Fibroblast of the aortic adventitia (primary cell): ENCODE measurements around the gene SPATC1L. TPM values are rescaled to one million over a fixed set of nuclear protein-coding genes. Genes with fewer than 3 reads are reported as not detected.
A peak's percentile ranks its signal among the peaks of the same experiment; 100 is the strongest.
"Not testable (repeated sequence)": the region's sequence is repeated elsewhere in the genome, so short reads cannot be mapped to it uniquely, and the experiment has no call there.

Source experiments
- DNase-seq: peaks from one replicate; pipeline ENCODE4 v3.0.0-alpha.2; 2010; ENCODE audit warnings: low read depth
- H3K4me3 ChIP-seq: 2 replicates; pipeline ENCODE4 v1.5.1; 2011; ENCODE audit warnings: low read depth, mild to moderate bottlenecking, control low read depth, low read length, moderate library complexity
- total RNA-seq: library from RNA; depleted of rRNA; stranded (reverse); fragments of >200 nt; gene quantifications from 2 replicates; pipeline ENCODE4 v1.2.3, GENCODE V29; 2012; ENCODE audit warnings: low replicate concordance
- TF ChIP-seq, protein P1 (sequence below): IDR thresholded peaks from 2 replicates; pipeline ENCODE4 v1.5.1; 2011; ENCODE audit warnings: mild to moderate bottlenecking, low read length, control low read depth, inconsistent platforms; ENCODE audit not compliant: insufficient read depth

SPATC1L gene
- total RNA-seq, 1 donor, result 9.4 TPM

DNA sequence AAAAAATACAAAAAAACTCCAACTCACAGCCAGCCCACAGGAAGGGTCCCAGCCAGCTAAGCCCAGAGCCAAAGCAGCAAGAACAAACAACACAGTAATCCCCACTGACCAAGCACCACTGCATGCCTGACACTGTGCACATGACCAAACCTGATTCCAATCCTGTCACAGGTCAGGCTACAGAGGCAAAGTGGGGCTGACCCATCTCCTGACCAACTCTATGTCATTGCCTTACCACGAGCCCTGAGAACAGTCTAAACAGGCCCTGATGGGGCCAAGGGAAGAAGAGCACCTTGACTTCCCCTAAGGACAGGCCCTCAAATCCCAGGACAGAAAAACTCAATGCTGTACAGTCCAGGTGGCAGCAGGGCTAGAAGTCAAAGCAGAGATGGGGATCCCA, 41.9 kb upstream of the SPATC1L start:
- TF ChIP-seq, protein P1, sequence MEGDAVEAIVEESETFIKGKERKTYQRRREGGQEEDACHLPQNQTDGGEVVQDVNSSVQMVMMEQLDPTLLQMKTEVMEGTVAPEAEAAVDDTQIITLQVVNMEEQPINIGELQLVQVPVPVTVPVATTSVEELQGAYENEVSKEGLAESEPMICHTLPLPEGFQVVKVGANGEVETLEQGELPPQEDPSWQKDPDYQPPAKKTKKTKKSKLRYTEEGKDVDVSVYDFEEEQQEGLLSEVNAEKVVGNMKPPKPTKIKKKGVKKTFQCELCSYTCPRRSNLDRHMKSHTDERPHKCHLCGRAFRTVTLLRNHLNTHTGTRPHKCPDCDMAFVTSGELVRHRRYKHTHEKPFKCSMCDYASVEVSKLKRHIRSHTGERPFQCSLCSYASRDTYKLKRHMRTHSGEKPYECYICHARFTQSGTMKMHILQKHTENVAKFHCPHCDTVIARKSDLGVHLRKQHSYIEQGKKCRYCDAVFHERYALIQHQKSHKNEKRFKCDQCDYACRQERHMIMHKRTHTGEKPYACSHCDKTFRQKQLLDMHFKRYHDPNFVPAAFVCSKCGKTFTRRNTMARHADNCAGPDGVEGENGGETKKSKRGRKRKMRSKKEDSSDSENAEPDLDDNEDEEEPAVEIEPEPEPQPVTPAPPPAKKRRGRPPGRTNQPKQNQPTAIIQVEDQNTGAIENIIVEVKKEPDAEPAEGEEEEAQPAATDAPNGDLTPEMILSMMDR, result no peak
- peak overlapping the region; percentile 92 for H3K4me3 ChIP-seq
- DNase-seq, result peak; percentile 29

DNA sequence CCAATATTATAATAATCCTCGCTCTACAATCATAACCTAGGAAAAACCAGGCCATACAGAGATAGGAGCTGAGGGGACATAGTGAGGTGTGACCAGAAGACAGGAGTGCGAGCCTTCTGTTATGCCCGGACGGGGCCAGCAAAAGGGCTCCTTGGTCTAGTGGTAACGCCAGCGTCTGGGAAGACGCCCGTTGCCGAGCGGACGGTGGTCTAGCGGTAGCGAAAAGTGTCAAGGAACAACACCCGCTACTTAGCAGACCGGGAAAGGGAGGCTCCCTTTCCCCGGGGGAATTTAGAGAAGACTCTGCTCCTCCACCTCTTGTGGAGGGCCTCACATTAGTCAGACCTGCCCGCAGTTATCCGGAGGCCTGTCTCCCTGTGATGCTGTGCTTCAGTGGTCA, 39.4 kb upstream of the SPATC1L start:
- not testable (repeated sequence) for H3K4me3 ChIP-seq

DNA sequence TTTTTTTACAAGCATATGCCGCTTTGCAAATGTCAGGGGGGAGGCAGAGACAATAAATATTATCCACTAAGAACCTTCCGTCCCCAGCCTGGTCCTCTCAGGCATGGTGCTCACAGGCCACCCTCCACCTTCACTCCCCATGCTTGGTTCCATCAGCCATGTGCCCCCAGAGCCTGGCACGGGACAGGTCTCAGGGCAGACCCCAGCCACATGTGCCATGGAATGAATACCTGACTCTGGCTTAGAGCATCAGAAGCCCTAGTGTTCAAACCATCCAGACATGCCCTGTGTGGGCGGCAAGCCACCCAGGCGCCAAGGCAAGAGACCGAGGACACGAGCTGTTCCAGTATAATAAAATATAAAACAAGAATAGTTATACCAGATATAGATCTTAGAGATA, 39.0 kb upstream of the SPATC1L start:
- TF ChIP-seq, protein P1, result no peak
- no peak overlapping the region for H3K4me3 ChIP-seq

More for the DNA sequence above, 39.4 kb upstream of the SPATC1L start:
- not testable (repeated sequence) for DNase-seq

DNA sequence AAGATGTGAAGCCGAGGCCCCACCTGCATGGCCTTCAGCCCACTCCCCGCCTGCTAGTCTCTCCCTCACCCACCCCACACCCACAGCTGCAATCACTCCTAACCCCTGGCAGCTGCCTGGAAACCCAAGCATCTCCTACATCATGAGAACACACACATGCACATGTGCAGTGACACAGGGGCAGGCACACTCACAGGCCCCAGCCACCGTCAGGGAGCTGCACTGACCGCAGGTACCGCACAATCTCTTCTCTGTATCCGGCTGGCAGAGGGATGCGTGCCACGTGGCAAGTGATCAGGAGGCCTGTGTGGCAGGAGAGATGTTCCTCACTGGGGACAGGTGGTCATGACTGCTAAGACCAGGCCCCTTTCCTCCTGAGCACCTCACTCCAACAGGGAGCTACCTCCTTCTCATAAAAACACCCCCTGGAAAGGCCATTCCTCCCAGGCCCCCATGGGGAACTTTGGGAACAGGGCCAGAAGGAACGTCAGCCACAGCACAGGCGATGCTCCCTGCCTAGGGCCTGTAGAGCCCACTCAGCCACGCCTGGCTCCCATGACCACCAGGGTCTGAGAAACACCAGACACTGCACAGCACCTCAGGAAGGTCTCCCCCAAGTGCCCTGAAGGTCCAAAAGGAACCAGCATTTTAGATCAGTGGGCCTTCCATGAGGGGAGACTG, 38.3 kb upstream of the SPATC1L start:
- no peak overlapping the region for H3K4me3 ChIP-seq
- DNase-seq, result no peak
- TF ChIP-seq, protein P1, result no peak

More for the DNA sequence above, 39.0 kb upstream of the SPATC1L start:
- DNase-seq, result no peak

DNA sequence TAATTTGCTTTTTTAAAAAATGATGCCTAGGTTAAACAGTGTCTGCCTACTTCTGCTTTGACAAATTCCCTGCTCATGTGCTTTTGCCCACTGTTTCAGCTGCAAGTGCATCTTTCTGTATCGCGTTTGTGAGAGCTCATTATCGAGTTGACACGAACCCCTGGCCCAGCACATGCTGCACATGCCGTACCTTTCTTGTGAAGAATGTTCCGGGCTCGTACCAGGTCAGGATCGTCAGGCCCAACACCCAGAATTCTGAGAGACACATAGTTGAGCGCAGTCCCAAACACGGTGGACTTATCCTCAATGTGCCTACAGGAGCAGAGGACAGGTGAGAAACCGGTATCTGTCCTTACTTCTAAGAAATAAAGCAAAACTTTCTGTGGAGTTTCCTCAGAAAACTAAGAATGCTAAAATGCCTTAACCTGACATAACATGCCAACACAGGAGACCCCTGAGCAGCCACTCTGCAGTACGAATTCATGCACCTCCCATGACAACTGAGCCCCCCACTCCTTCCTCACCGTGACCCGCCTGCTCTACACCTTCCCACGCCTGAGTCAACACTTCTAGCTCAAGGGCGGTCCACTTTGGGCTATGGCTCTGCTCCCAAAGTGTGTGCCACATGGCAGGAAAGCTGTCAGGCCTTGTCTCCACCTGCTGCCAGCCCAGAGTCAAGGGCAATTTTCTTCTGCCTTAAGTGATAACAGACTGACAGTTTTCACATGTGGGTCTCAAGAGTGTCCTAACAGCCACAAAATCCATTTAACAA, 37.6 kb upstream of the SPATC1L start:
- H3K4me3 ChIP-seq, result no peak overlapping the region
- DNase-seq, result no peak
- TF ChIP-seq, protein P1, result no peak

DNA sequence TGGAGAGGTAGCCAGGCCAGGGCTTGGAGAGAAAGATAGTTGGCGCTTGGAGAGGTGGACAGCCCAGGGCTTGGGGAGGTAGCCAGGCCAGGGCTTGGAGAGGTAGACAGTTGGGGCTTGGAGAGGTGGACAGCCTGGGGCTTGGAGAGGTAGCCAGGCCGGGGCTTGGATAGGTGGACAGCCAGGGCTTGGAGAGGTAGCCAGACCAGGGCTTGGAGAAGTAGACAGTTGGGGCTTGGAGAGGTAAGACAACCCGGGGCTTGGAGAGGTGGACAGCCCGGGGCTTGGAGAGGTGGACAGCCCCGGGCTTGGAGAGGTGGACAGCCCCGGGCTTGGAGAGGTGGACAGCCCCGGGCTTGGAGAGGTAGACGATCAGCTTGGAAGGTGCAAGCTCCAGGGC, 36.6 kb upstream of the SPATC1L start:
- DNase-seq, result no peak
- TF ChIP-seq, protein P1, result no peak
- H3K4me3 ChIP-seq, result no peak overlapping the region

DNA sequence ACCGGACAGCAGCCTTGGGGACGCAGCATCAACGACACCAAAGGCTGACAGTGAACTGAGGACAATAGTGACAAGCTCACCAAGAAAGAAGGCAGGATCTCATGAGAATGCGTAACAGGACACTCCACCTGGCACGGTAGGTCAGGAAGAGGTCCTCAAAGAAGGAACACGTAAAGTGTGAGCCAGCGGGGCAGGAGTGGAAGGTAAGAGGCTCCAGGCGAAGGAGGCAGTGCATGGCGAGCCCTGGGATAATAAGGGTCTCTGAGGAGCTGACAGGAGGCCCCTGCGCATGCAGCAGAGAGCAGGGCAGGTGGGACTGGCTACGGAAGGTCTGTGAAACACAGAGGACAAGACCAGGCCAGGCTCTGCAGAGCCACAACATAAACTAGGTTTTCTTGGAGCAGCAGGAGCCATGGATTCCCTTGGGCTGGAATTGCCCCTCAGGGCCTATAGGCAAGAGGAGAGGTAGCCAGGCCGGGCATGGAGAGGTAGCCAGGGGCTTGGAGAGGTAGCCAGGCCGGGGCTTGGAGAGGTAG, 36.1 kb upstream of the SPATC1L start:
- no peak overlapping the region for H3K4me3 ChIP-seq
- TF ChIP-seq, protein P1, result no peak
- DNase-seq, result no peak
